Smooth muscle cell (in vitro differentiated cells): ENCODE measurements around the gene TMEM232. TPM values are rescaled to one million over a fixed set of nuclear protein-coding genes. Genes with fewer than 3 reads are reported as not detected.

ENCODE experiments used
- DNase-seq: peaks from one replicate; lab custom pipeline; 2025; ENCODE audit not compliant: unreplicated experiment; lab: John Stamatoyannopoulos, UW
- H2AFZ ChIP-seq: fragments of 200-600 bp; sonication (generic); 2 replicates; pipeline ENCODE4 v1.6.0; 2016; ENCODE audit warnings: antibody characterized with exemption, low read depth, mild to moderate bottlenecking
- H3F3A ChIP-seq: fragments of 200-600 bp; sonication (generic); 2 replicates; pipeline ENCODE4 v1.6.0; 2017; ENCODE audit warnings: antibody characterized with exemption, low read depth
- H3K27ac ChIP-seq: fragments of 200-600 bp; sonication (generic); 2 replicates; pipeline ENCODE4 v1.5.1; 2016; ENCODE audit warnings: low read depth, mild to moderate bottlenecking
- H3K27me3 ChIP-seq: fragments of 200-600 bp; sonication (generic); 2 replicates; pipeline ENCODE4 v1.6.1; 2016; ENCODE audit warnings: low read depth, mild to moderate bottlenecking
- H3K36me3 ChIP-seq: fragments of 200-600 bp; sonication (generic); 2 replicates; pipeline ENCODE4 v1.5.1; 2016; ENCODE audit warnings: low read depth
- H3K4me1 ChIP-seq: fragments of 200-600 bp; sonication (generic); 2 replicates; pipeline ENCODE4 v1.5.1; 2016; ENCODE audit warnings: low read depth
- H3K4me2 ChIP-seq: fragments of 200-600 bp; sonication (generic); 2 replicates; pipeline ENCODE4 v1.6.0; 2016; ENCODE audit warnings: mild to moderate bottlenecking
- H3K4me3 ChIP-seq: fragments of 200-600 bp; sonication (generic); 2 replicates; pipeline ENCODE4 v1.5.1; 2016; ENCODE audit warnings: mild to moderate bottlenecking
- H3K79me2 ChIP-seq: fragments of 200-600 bp; sonication (generic); 2 replicates; pipeline ENCODE4 v1.6.0; 2016; ENCODE audit warnings: low read depth, mild to moderate bottlenecking
- H3K9ac ChIP-seq: fragments of 200-600 bp; sonication (generic); 2 replicates; pipeline ENCODE4 v1.6.0; 2016; ENCODE audit warnings: low read depth
- H3K9me3 ChIP-seq: fragments of 200-600 bp; sonication (generic); replicated peaks from 2 replicates; pipeline ENCODE4 v1.5.1; 2016; ENCODE audit warnings: low read depth
- H4K20me1 ChIP-seq: fragments of 200-600 bp; sonication (generic); 2 replicates; pipeline ENCODE4 v1.6.0; 2016; ENCODE audit warnings: low read depth
- CTCF ChIP-seq: fragments of 200-600 bp; sonication (generic); IDR thresholded peaks from 2 replicates; pipeline ENCODE4 v1.5.1; 2017; ENCODE audit warnings: borderline replicate concordance, mild to moderate bottlenecking, antibody characterized with exemption; ENCODE audit not compliant: insufficient read depth, poor library complexity, severe bottlenecking
- WGBS: methylation state at CpG from one replicate; pipeline ENCODE4 v1.1.7; 2016; ENCODE audit warnings: low lambda C conversion rate; 5-methylcytosine and 5-hydroxymethylcytosine counted together
- polyA plus RNA-seq: library from polyadenylated mRNA; unstranded; fragments of >200 nt; fragmentation: Nextera tagmentation; extraction: Ambion mirVana; gene quantifications from 2 replicates; pipeline ENCODE4 v1.2.1, GENCODE V29; 2016
- total RNA-seq: library from RNA; depleted of rRNA; stranded (reverse); fragments of >200 nt; gene quantifications from 2 replicates; pipeline ENCODE4 v1.2.3, GENCODE V29; 2014

Gene TMEM232
- total and polyA plus RNA-seq, 2 experiments from 2014 or later, result 0.49 to 1.0 TPM

DNA sequence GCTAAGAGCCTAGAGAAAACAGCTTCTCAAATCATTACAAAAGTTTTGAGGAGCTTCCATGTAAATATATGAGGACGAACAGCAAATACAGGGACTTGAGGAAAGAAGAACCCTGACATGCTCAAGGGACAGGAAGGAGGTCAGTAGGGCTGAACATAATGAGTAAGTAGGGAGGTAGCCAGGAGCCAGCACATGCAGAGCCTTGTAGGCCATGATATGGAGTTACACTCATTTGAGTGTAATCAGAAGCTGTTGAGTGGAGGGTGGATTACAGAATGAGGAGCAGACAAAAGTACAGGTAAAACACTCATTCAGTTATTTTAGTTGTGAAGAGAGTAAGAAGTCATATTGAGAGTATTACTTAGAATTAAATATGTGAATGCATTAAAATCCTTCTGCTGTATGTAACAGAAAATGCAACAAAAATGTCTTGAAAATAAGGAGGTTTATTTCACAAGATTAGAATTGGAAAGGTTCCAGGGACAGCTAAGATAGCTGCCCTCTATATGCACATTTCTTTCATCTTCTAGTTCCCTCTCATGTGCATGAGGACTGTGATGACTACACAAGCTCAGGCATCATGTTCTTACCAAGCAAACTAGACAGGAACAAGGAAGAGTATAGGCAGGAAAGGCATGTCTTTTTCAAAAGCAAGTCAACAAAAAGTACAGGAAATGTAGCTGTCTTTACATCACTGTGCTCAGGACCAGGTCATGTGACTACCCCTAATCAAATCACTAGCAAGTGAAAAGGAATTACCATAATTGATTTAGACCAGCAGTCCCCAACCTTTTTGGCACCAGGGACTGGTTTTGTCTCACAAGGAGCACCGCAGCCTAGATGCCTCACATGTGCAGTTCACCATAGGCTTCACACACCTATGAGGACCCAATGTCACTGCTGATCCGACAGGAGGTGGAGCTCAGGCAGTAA, 87.2 kb downstream of the TMEM232 start:
- no peaks in the 10 kb centered on the region for H3K27me3 ChIP-seq
- no peak overlapping the region for H3K4me3 ChIP-seq
- DNase-seq, result no peak
- H3K4me2 ChIP-seq, result no peak overlapping the region
- no peak overlapping the region for H3K9ac ChIP-seq
- H3K4me1 ChIP-seq, result no peaks in the 10 kb centered on the region
- no peaks in the 10 kb centered on the region for H3F3A ChIP-seq
- no peak for TF ChIP-seq CTCF
- no peaks in the 10 kb centered on the region for H3K36me3 ChIP-seq
- H3K79me2 ChIP-seq, result no peaks in the 10 kb centered on the region
- 93% methylated on average over 3 of the region's 3 CpGs for WGBS
- H4K20me1 ChIP-seq, result no peaks in the 10 kb centered on the region
- H2AFZ ChIP-seq, result no peak overlapping the region
- H3K27ac ChIP-seq, result no peak overlapping the region
- H3K9me3 ChIP-seq, result no peaks in the 10 kb centered on the region

DNA sequence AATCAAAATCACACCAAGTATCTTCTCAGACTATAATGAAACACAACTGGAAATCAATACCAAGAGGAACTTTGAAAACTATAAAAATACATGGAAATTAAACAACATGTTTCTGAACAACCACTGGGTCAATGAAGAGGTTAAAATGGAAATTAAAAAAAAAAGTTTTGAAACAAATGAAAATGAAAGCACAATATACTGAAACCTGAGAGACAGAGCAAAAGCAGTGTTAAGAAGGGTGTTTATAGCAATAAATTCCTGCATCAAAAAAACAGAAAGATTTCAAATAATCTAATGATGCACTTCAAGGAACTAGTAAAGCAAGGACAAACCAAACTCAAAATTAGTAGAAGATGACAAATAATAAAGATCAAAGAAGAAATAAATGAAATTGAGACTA, 92.0 kb downstream of the TMEM232 start:
- Histone ChIP-seq H3K9me3 (no peaks in the 10 kb centered on the region), H3K79me2 (no peaks in the 10 kb centered on the region), H3K27me3 (peaks cover 3% of the 10 kb centered on the region), H3K4me2 (no peak overlapping the region), H4K20me1 (no peaks in the 10 kb centered on the region), H3K4me3 (no peak overlapping the region), H3K27ac (no peak overlapping the region), H2AFZ (no peak overlapping the region), H3K9ac (no peak overlapping the region), H3F3A (no peaks in the 10 kb centered on the region), H3K4me1 (no peaks in the 10 kb centered on the region), H3K36me3 (no peaks in the 10 kb centered on the region)
- no peak for DNase-seq
- no peak for TF ChIP-seq CTCF

DNA sequence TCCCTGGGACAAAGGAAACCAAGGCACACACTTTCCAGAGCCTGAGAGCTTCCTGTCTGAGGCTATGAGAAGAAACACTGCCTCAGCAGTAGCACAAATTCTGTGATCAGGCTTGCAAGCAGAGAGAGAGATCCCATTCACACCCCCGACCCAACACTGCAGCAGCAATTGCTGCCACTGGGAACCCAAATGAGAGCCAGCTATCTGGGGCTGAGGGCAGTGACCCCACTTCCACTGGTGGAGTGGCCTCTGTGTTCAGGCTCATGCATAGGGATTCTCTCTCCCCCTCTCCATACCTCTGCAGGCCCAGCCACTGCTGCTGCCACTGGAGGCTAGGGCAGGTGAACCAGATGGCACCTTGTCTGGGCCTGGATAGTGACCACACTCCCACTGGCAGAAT, 95.2 kb downstream of the TMEM232 start:
- no peaks in the 10 kb centered on the region for H3K9me3 ChIP-seq
- no peak overlapping the region for H3K4me2 ChIP-seq
- no peak for TF ChIP-seq CTCF
- no peak overlapping the region for H3K27ac ChIP-seq
- no peaks in the 10 kb centered on the region for H3F3A ChIP-seq
- H3K27me3 ChIP-seq, result peaks cover 4% of the 10 kb centered on the region
- no peaks in the 10 kb centered on the region for H3K36me3 ChIP-seq
- no peak for DNase-seq
- H3K79me2 ChIP-seq, result no peaks in the 10 kb centered on the region
- H2AFZ ChIP-seq, result no peak overlapping the region
- H3K9ac ChIP-seq, result no peak overlapping the region
- no peak overlapping the region for H3K4me3 ChIP-seq
- H3K4me1 ChIP-seq, result no peaks in the 10 kb centered on the region
- 88% methylated on average over 1 of the region's 1 CpG for WGBS
- H4K20me1 ChIP-seq, result no peaks in the 10 kb centered on the region

DNA sequence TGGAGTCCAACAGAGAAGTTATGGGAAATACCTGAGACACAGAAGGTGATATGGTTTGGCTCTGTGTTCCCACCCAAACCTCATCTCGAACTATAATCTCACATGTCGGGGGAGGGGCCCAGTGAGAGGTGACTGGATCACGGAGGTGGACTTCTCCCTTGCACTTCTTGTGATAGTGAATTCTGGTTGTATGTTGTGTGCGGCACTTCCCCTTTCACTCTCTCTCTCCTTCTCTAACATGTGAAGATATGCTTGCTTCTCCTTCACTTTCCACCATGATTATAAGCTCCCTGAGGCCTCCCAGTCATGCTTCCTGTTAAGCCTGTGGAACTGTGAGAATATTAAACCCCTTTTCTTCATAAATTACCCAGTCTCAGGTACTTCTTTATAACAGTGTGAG, 96.1 kb downstream of the TMEM232 start:
- no peak overlapping the region for H2AFZ ChIP-seq
- no peaks in the 10 kb centered on the region for H3K4me1 ChIP-seq
- 88% methylated on average over 4 of the region's 4 CpGs for WGBS
- no peak overlapping the region for H3K27ac ChIP-seq
- no peak for TF ChIP-seq CTCF
- no peak overlapping the region for H3K4me2 ChIP-seq
- no peaks in the 10 kb centered on the region for H3K79me2 ChIP-seq
- H3K36me3 ChIP-seq, result no peaks in the 10 kb centered on the region
- no peak overlapping the region for H3K9ac ChIP-seq
- no peaks in the 10 kb centered on the region for H3F3A ChIP-seq
- H3K4me3 ChIP-seq, result no peak overlapping the region
- H4K20me1 ChIP-seq, result no peaks in the 10 kb centered on the region
- DNase-seq, result no peak
- H3K27me3 ChIP-seq, result peaks cover 4% of the 10 kb centered on the region
- no peaks in the 10 kb centered on the region for H3K9me3 ChIP-seq
